LoVo (cell line): ENCODE results near the gene PEX10.

Experiments used
- DNase-seq: peaks from one replicate; pipeline ENCODE4 v3.0.0-alpha.2; 2016; ENCODE audit warnings: low spot score

The PEX10 gene

GRCh38 chr1:2388004-2388913, 24.1 kb downstream of the PEX10 start:
- DNase-seq: no peak

DNA sequence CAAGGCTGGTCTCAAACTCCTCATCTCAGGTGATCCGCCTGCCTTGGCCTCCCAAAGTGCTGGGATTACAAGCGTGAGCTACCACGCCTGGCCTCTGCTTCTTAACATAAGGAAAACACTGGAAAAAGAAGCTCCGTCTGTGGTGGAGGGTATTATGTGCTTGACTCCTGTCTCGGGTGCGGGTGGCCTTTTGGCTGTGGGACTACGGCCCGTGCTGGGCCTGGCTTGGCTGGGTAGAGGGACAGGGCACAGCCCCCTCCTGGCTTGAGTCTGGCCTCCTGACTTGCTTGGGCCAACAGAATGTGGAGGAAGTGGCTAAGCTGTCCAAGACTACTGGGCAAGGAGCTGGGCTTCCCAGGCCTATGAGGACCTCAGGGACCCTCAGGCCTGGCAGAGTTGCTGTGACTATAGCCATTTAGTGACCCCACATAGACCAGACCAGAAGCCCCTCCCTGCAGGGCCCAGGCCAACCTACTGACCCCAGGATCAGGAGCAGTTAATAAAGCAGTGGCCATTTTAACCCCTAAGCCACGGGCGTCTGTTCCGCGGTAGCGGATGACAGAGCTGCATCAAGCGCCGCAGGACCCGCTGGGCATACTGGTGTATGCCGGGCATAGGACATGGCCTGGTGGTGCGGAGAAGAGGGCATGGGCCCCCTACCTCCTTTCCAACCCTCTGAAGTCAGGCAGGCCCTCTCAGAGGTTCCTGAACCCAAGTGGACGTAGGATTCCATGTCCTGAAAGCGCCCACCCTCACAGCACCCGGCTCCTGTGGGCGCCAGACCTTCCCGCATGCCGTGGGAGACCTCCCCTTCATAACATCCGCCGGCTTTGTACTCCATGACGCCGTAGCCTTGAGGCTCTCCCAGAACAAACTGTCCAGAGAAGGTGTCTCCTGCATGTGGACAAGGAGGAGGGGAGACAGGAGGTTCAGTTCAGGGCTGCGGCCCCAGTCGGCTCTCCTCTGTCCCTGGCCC, 25.4 kb downstream of the PEX10 start:
- no peak for DNase-seq

GRCh38 chr1:2385606-2386280, 26.6 kb downstream of the PEX10 start:
- DNase-seq: no peak

DNA sequence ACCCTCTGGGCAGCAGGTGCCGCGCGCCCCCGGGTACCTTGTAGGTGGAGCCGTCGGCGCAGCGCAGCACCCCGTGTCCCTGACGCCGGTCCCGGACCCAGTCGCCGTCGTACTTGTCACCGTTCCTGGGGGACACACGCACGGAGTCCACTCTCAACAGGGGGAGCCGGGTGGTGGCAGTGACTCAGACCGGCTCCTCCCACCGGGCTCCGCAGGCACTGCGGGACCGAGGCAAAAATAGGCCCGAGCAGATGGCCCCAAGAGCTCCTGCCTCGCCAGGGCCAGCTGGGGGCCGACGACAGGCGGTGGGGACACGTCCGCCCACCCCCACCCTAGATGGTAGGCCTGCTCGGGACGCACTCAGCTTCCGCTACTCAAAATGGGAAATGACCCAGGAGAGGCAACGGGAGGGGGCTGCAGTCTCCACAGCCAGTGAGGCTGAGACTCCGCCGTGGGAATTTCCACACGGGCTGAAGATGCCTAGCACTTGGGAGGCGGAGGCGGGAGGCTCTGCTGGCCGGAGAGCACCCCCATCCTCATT, 27.4 kb downstream of the PEX10 start:
- DNase-seq: no peak

DNA sequence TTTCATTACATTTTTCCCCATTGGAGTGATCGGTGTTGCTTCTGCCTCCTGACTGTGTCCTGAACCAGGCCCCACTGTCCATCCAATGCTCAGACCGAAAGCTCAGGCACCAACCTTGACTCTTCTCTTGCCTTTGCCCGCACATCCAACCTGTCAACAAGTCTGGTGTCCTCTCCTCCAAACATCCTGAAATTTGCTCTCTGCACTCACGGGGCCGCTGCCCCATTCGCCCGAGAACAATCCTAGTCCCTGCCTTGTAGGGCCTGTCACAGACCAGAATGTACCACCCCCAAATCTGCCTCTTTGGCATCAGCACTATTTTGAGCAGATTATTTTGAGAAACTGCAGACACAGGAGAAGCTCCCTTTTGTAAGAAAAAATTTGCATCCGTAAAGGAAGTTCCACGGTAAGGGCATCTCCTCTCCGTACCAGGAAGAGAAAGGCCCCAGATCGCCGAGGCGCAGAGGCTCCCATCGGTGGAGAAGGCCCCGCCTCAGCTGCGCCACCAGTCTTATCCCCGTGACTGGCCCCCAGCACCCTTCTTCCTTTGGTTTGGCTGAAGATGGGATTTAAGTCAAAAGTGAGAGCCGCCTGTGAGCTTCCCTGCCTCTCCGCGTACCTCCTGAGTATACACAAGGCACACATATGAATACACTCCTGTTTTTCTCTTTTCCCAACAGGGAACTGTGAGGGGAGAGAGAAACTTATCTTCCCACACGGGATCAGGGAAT, 28.1 kb downstream of the PEX10 start:
- no peak for DNase-seq

DNA sequence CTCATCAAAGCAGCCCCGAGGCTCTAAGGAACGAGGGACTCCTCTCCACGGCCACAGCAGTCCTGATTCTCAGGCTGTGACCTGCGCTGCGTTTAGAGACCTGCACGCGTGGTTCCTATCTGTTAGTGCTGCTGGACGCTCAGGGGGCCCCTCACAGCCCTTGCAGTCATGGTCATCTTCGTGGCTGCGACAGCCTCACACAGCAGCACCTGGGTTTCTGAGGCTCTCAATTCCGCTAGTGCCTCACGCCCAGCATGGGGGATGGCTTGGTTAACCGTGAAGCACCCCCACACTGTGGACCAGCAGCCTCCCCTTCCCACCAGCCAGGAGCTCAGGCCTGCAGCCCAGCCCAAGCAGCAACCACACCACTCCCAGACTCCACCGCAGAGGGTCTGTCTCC, 28.8 kb downstream of the PEX10 start:
- DNase-seq: no peak

GRCh38 chr1:2382621-2383361, 29.6 kb downstream of the PEX10 start:
- DNase-seq: peak; percentile 15

- peak; percentile 20 for DNase-seq
Observed at GRCh38 chr1:2381741-2382620, 30.4 kb downstream of the PEX10 start.

GRCh38 chr1:2380816-2381591, 31.4 kb downstream of the PEX10 start:
- DNase-seq: no peak

GRCh38 chr1:2379733-2380404, 32.5 kb downstream of the PEX10 start:
- DNase-seq: no peak

GRCh38 chr1:2378956-2379732, 33.2 kb downstream of the PEX10 start:
- DNase-seq: no peak

DNA sequence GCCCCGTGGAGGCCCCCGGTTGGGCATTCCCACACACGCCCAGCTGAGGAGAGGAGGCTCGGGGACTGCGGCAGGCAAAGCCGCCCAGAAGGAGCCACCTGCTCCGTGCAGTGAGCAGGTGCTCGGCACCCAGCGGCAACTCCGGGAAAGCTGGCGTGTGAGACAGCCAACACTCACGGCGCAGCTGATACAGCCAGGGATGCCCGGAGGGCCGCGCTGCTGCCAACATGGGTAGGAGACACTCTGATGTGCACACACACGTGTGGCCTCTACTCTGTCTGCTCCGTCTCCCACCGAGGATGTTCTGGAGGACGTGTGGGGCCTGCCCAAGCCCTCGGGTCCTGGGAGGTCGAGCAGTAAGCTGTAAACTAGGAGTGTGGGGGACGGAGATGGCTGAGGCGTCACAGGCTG, 33.9 kb downstream of the PEX10 start:
- DNase-seq: no peak

DNA sequence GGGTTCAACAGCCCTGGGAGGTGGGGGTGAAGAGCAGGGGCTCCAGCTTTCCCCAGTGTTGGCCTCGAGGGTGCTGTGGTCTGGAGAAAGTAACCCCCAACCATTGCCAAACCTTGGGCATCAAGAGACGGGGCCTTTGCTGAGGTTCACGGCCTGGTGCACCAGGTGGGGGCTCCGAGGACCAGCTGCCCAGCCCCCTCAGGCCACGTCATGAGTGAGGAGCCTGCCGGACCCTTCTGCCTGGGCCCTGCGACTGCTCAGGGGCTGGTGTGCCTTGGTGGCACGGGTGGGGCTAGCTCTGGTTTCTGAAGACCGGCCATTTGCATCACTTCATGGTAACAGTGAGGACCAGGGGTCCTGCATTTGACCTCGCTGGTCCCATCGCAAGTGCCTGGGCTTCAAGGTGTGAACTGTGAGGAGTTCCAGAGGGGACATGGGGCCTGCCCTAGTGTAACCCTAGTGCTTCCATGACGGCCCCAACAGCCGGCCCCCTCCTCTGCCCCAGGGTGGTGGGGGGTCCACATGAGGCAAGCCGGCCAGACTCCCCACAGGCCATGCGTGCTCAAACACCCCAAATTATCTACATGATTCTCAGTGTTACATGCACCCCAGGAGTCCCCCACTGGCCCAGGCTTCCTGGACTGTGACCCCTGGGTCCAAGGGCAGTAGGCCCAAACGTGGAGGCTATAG, 34.5 kb downstream of the PEX10 start:
- no peak for DNase-seq

GRCh38 chr1:2376931-2377672, 35.3 kb downstream of the PEX10 start:
- no peak for DNase-seq

GRCh38 chr1:2376261-2376741, 36.1 kb downstream of the PEX10 start:
- no peak for DNase-seq

DNA sequence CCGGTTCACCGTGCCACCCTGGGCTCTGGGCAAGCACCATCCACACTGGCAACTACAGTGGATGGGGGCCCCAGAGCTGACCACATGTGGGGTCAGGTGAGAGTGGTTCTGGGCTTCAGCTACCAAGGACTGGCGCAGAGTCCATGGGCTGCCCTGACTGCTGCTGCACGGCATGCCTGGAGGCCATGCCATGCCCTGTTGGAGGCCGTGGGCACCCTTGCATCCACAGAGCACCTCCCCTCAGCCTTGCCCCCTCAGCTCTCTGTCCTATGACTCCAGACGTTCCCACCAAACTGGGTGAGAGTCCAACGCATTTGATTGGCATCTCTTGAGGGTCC, 36.5 kb downstream of the PEX10 start:
- no peak for DNase-seq
